HepG2 (cell line): ENCODE results near the gene TRIM3. TPM values are rescaled to one million over a fixed set of nuclear protein-coding genes. Genes with fewer than 3 reads are reported as not detected.

Experiments used
- ATAC-seq: fragments of 200-7000 bp; cut with Tn5 transposase; 3 replicates; pipeline ENCODE4 v1.9.1; 2020; ENCODE audit warnings: mild to moderate bottlenecking, moderate library complexity
- BruUV-seq: library from RNA; stranded (reverse); fragments of 400-500 nt; replicated peaks from 2 replicates; lab custom pipeline; 2021; lab: Mats Ljungman, UMichigan
- CTCF ChIA-PET: fragments of 300-600 bp; formaldehyde crosslinking; extraction: SDS; loops from one replicate; lab custom pipeline; 2021; ENCODE audit warnings: low total read pairs, inconsistent platforms, low intra/inter-chr PET ratio; lab: Yijun Ruan, JAX
- POLR2A ChIA-PET: fragments of 350-600 bp; sonication (Branson Sonifier 250); formaldehyde crosslinking; loops from one replicate; lab custom pipeline; 2020; ENCODE audit warnings: antibody characterized with exemption, inconsistent platforms; lab: Yijun Ruan, JAX
- DNase-seq: peaks from one replicate; pipeline ENCODE4 v3.0.0-alpha.2; 2015; ENCODE audit warnings: low spot score
- FAIRE-seq: peaks from 3 replicates; lab custom pipeline; 2011; peaks lifted over from hg19 to GRCh38; lab: Jason Lieb, UNC
- H2AFZ ChIP-seq: one replicate; pipeline ENCODE4 v1.6.1; 2011; ENCODE audit warnings: low read length, inconsistent platforms
- H3K27ac ChIP-seq: fragments of 300-600 bp; 3 replicates; pipeline ENCODE4 v1.8.0; 2011; ENCODE audit warnings: mixed run types, mild to moderate bottlenecking, mixed read lengths, low read length, inconsistent platforms; ENCODE audit not compliant: insufficient read depth; ENCODE audit errors: extremely low read length
- H3K27me3 ChIP-seq, 2 experiments: fragments of 200-600 bp in 1 of 2; 2 replicates in 1 of 2; 3 replicates in 1 of 2; pipeline versions ENCODE4 v1.6.0 to v1.8.0; 2011; ENCODE audit warnings: low read length in 2 of 2, mild to moderate bottlenecking in 2 of 2, moderate library complexity in 2 of 2, inconsistent platforms in 1 of 2; ENCODE audit not compliant: insufficient read depth in 2 of 2, control insufficient read depth in 1 of 2
- H3K36me3 ChIP-seq, 2 experiments: fragments of 200-600 bp in 1 of 2; replicated peaks in 1 of 2; 2 replicates in 1 of 2; 3 replicates in 1 of 2; pipeline versions ENCODE4 v1.5.1 to v1.8.0; 2011; ENCODE audit warnings: low read length in 2 of 2, inconsistent platforms in 1 of 2; ENCODE audit not compliant: insufficient read depth in 2 of 2, control insufficient read depth in 1 of 2
- H3K4me1 ChIP-seq: 2 replicates; pipeline ENCODE4 v1.5.1; 2012; ENCODE audit warnings: low read length, inconsistent platforms; ENCODE audit not compliant: insufficient read depth
- H3K4me2 ChIP-seq: 2 replicates; pipeline ENCODE4 v1.6.0; 2011; ENCODE audit warnings: low read depth, low read length, inconsistent platforms
- H3K4me3 ChIP-seq, 3 experiments: fragments of 200-600 bp in 1 of 3; sonication (generic), shearing (Covaris generic) in 1 of 3; replicated peaks in 1 of 3; 2 replicates each; pipeline ENCODE4 v1.5.1; 2011 to 2016; ENCODE audit warnings: low read length in 3 of 3, inconsistent platforms in 2 of 3, low read depth in 2 of 3, mild to moderate bottlenecking in 2 of 3, control low read depth in 1 of 3, mixed read lengths in 1 of 3; ENCODE audit not compliant: insufficient read depth in 1 of 3
- H3K79me2 ChIP-seq: one replicate; pipeline ENCODE4 v1.6.1; 2011; ENCODE audit warnings: low read length, inconsistent platforms; ENCODE audit not compliant: insufficient read depth
- H3K9ac ChIP-seq: 2 replicates; pipeline ENCODE4 v1.6.0; 2011; ENCODE audit warnings: mild to moderate bottlenecking, low read depth, low read length, inconsistent platforms; ENCODE audit not compliant: insufficient read depth
- H3K9me3 ChIP-seq: 2 replicates; pipeline ENCODE4 v1.5.1; 2012; ENCODE audit warnings: mild to moderate bottlenecking, low read length
- H4K20me1 ChIP-seq: 2 replicates; pipeline ENCODE4 v1.6.0; 2011; ENCODE audit warnings: inconsistent platforms, mild to moderate bottlenecking, low read length, moderate library complexity; ENCODE audit not compliant: insufficient read depth
- FOXC1 ChIP-seq: sonication (generic); formaldehyde crosslinking; IDR thresholded peaks from 2 replicates; pipeline ENCODE4 v1.8.0; 2022; ENCODE audit warnings: mild to moderate bottlenecking, missing genetic modification reagents, borderline replicate concordance
- SNAI1 ChIP-seq: sonication (generic); formaldehyde crosslinking; IDR thresholded peaks from 2 replicates; pipeline ENCODE4 v1.5.0; 2020; ENCODE audit warnings: mild to moderate bottlenecking, missing genetic modification reagents, borderline replicate concordance
- TERF1 ChIP-seq: sonication (generic); formaldehyde crosslinking; IDR thresholded peaks from 2 replicates; pipeline ENCODE4 v1.8.0; 2022; ENCODE audit warnings: mild to moderate bottlenecking, missing genetic modification reagents, moderate library complexity
- ZNF136 ChIP-seq: sonication (generic); formaldehyde crosslinking; IDR thresholded peaks from 2 replicates; pipeline ENCODE4 v1.8.1; 2022; ENCODE audit warnings: low read depth, mild to moderate bottlenecking, moderate library complexity, missing genetic modification reagents
- ZNF276 ChIP-seq: sonication (generic); formaldehyde crosslinking; IDR thresholded peaks from 2 replicates; pipeline ENCODE4 v1.4.0; 2020; ENCODE audit warnings: mild to moderate bottlenecking, low read depth, missing genetic modification reagents
- WGBS: methylation state at CpG from one replicate; pipeline ENCODE4 v1.1.6; 2017; ENCODE audit warnings: low lambda C conversion rate; 5-methylcytosine and 5-hydroxymethylcytosine counted together
- in situ Hi-C: cut with HindIII; loops from 2 replicates; pipeline ENCODE4 v1.10.0; 2017; ENCODE audit warnings: low pct_unique_long_range_greater_than_20kb; ENCODE audit not compliant: extremely low pct_ligation_motif_present
- intact Hi-C: fragments of 100-400 bp; cut with micrococcal nuclease; formaldehyde crosslinking; loops from one replicate; pipeline ENCODE4 v1.10.0; 2022; ENCODE audit not compliant: unreplicated experiment
- polyA plus RNA-seq, 8 experiments: library from polyadenylated mRNA; depleted of rRNA in 3 of 8; stranded (reverse) in 7 of 8; unstranded in 1 of 8; fragments of >200 nt; fragmentation: Illumina TruSeq in 4 of 8; extraction: Trizol in 4 of 8; gene quantifications; 2 replicates each; pipeline versions ENCODE4 v1.2.1 to v1.2.3, GENCODE V29; 2011 to 2016; ENCODE audit warnings: low read depth in 4 of 8, missing spikeins in 1 of 8, mixed read lengths in 1 of 8; ENCODE audit not compliant: insufficient read depth in 1 of 8
- total RNA-seq, 5 experiments: library from RNA; depleted of rRNA; stranded (reverse); fragments of >200 nt; fragmentation: Illumina TruSeq; extraction: Trizol; gene quantifications; 2 replicates each; pipeline ENCODE4 v1.2.3, GENCODE V29; 2016; ENCODE audit warnings: low read depth in 1 of 5

Gene TRIM3
- total and polyA plus RNA-seq, 2 of the 13 experiments (the other 11 are each of a cell fraction or from before 2014, with no cell fraction given) = 3.6 to 6.3 TPM

GRCh38 chr11:6472934-6473333, 807 bp downstream of the TRIM3 start (continued):
- no peak for TF ChIP-seq TERF1 (CRISPR knock-in tag)

GRCh38 chr11:6469599-6469998, 4.1 kb downstream of the TRIM3 start:
- Histone ChIP-seq H3K9ac (no peak overlapping the region), H2AFZ (no peak overlapping the region), H3K4me3 (no peak overlapping the region), H3K9me3 (no peaks in the 10 kb centered on the region), H3K79me2 (no peaks in the 10 kb centered on the region), H3K4me2 (peak overlapping the region; percentile 37; the same call in 1 of the 2 replicates), H3K4me1 (peaks cover 31% of the 10 kb centered on the region), H3K27ac (no peak overlapping the region), H3K36me3 (peaks cover 0 to 2% of the 10 kb centered on the region in 2 experiments; a peak in 3 of 5 replicates), H3K27me3 (no peaks in the 10 kb centered on the region; a peak in 1 of 5 replicates), H4K20me1 (no peaks in the 10 kb centered on the region; the same call in 1 of the 2 replicates)
- POLR2A ChIA-PET = interaction anchor here (0.9 to 1.9 kb wide), 7 partner anchors 10 to 213 kb away, joined by 3 to 5 read pairs (median 4); partner anchors contain the start of genes ARFIP2, HPX, TIMM10B and TPP1
- intact Hi-C loops = no loop called here
- TF ChIP-seq ZNF136 (CRISPR knock-in tag) (no peak), FOXC1 (no peak), SNAI1 (CRISPR knock-in tag) (no peak), ZNF276 (CRISPR knock-in tag) (no peak)
- DNase-seq (no peak), FAIRE-seq (no peak), ATAC-seq (no peak)
- CTCF ChIA-PET = no interaction called here
- 93% methylated on average over 1 of the region's 1 CpG for WGBS
- BruUV-seq = no TSS peak
- in situ Hi-C loops = no loop called here
